GM12878 (cell line): ENCODE results near the gene FNDC8. TPM values are rescaled to one million over a fixed set of nuclear protein-coding genes. Genes with fewer than 3 reads are reported as not detected.

Source experiments
- ATAC-seq: fragments of 200-7000 bp; cut with Tn5 transposase; 3 replicates; pipeline ENCODE4 v1.9.1; 2020; ENCODE audit warnings: mild to moderate bottlenecking, moderate library complexity
- BruUV-seq: library from RNA; stranded (reverse); fragments of 400-500 nt; replicated peaks from 2 replicates; lab custom pipeline; 2021; lab: Mats Ljungman, UMichigan
- CTCF ChIA-PET: fragments of 300-600 bp; sonication (Branson Sonifier 250); formaldehyde crosslinking; extraction: SDS; loops from one replicate; lab custom pipeline; 2021; ENCODE audit warnings: inconsistent platforms; lab: Yijun Ruan, JAX
- POLR2A ChIA-PET: fragments of 350-600 bp; formaldehyde crosslinking; extraction: SDS; loops from one replicate; lab custom pipeline; 2021; ENCODE audit warnings: inconsistent platforms; lab: Charles Lee
- RAD21 ChIA-PET: fragments of 300-600 bp; sonication (Branson Sonifier 250); formaldehyde crosslinking; loops from one replicate; lab custom pipeline; 2023; ENCODE audit warnings: antibody characterized with exemption; ENCODE audit not compliant: unreplicated experiment; lab: Charles Lee
- SMC1A ChIA-PET: fragments of 300-600 bp; sonication (Branson Sonifier 250); formaldehyde crosslinking; loops from one replicate; lab custom pipeline; 2023; ENCODE audit not compliant: unreplicated experiment, uncharacterized antibody; lab: Charles Lee
- DNase-seq: peaks from one replicate; pipeline ENCODE4 v3.0.0-alpha.2; 2011; ENCODE audit warnings: low read depth, low spot score
- FAIRE-seq: peaks from 3 replicates; lab custom pipeline; 2011; peaks lifted over from hg19 to GRCh38; lab: Jason Lieb, UNC
- H2AFZ ChIP-seq: 2 replicates; pipeline ENCODE4 v1.6.0; 2011; ENCODE audit warnings: low read depth, low read length, control low read depth; ENCODE audit not compliant: control insufficient read depth
- H3K27ac ChIP-seq: 2 replicates; pipeline ENCODE4 v1.5.1; 2011; ENCODE audit warnings: control low read depth; ENCODE audit not compliant: control insufficient read depth, insufficient read depth
- H3K27me3 ChIP-seq, 2 experiments: replicated peaks in 1 of 2; 2 replicates each; pipeline versions ENCODE4 v1.6.0 to v1.6.1; 2011; ENCODE audit warnings: low read length in 1 of 2; ENCODE audit not compliant: control insufficient read depth in 2 of 2, insufficient read depth in 2 of 2
- H3K36me3 ChIP-seq, 2 experiments: 2 replicates each; pipeline ENCODE4 v1.5.1; 2011; ENCODE audit warnings: low read length in 1 of 2; ENCODE audit not compliant: control insufficient read depth in 2 of 2, insufficient read depth in 2 of 2
- H3K4me1 ChIP-seq: 2 replicates; pipeline ENCODE4 v1.6.1; 2011; ENCODE audit warnings: mild to moderate bottlenecking, low read length, moderate library complexity, mixed read lengths; ENCODE audit not compliant: control insufficient read depth, insufficient read depth
- H3K4me2 ChIP-seq: 2 replicates; pipeline ENCODE4 v1.6.0; 2011; ENCODE audit warnings: control low read depth; ENCODE audit not compliant: control insufficient read depth, insufficient read depth
- H3K4me3 ChIP-seq: fragments of 200-600 bp; sonication (generic); 2 replicates; pipeline ENCODE4 v1.5.1; 2016
- H3K79me2 ChIP-seq: 2 replicates; pipeline ENCODE4 v1.6.0; 2011; ENCODE audit warnings: low read length; ENCODE audit not compliant: control insufficient read depth, insufficient read depth
- H3K9ac ChIP-seq: 2 replicates; pipeline ENCODE4 v1.8.0; 2011; ENCODE audit warnings: low read length, control low read depth, mixed read lengths; ENCODE audit not compliant: control insufficient read depth, insufficient read depth
- H3K9me3 ChIP-seq: replicated peaks from 3 replicates; pipeline ENCODE4 v1.5.1; 2011; ENCODE audit warnings: mild to moderate bottlenecking, low read length; ENCODE audit not compliant: control insufficient read depth, insufficient read depth
- H4K20me1 ChIP-seq: 2 replicates; pipeline ENCODE4 v1.6.0; 2011; ENCODE audit not compliant: control insufficient read depth, insufficient read depth
- BHLHE40 ChIP-seq, 2 experiments: fragments of 450-650 bp in 1 of 2; IDR thresholded peaks; 2 replicates each; pipeline ENCODE4 v1.6.1; 2011 to 2017; ENCODE audit warnings: low read depth in 2 of 2, borderline replicate concordance in 1 of 2, improper control_type of control experiment in 1 of 2, low read length in 1 of 2, mild to moderate bottlenecking in 1 of 2
- HDAC6 ChIP-seq: fragments of 200-600 bp; sonication (generic); IDR thresholded peaks from one replicate; pipeline ENCODE4 v1.8.0; 2017; ENCODE audit warnings: antibody characterized with exemption; ENCODE audit not compliant: unreplicated experiment
- KAT2A ChIP-seq: conservative IDR thresholded peaks from 2 replicates; pipeline ENCODE4 v1.6.1; 2011; ENCODE audit warnings: low read depth, low read length; ENCODE audit not compliant: control insufficient read depth
- MEF2A ChIP-seq: IDR thresholded peaks from 2 replicates; pipeline ENCODE4 v1.6.1; 2011; ENCODE audit warnings: low read depth, mild to moderate bottlenecking, low read length, moderate library complexity; ENCODE audit not compliant: insufficient read depth
- MYC ChIP-seq: IDR thresholded peaks from 2 replicates; pipeline ENCODE4 v1.6.1; 2011; ENCODE audit warnings: mild to moderate bottlenecking, low read length, moderate library complexity, inconsistent platforms; ENCODE audit not compliant: insufficient read depth, insufficient replicate concordance, insufficient read length, severe bottlenecking
- NFYA ChIP-seq: IDR thresholded peaks from 2 replicates; pipeline ENCODE4 v1.6.1; 2011; ENCODE audit warnings: low read depth, mild to moderate bottlenecking, low read length, improper control_type of control experiment, borderline replicate concordance
- POLR2AphosphoS2 ChIP-seq: IDR thresholded peaks from 2 replicates; pipeline ENCODE4 v1.6.1; 2011; ENCODE audit warnings: low read depth, mild to moderate bottlenecking, low read length, improper control_type of control experiment, moderate library complexity
- SMAD5 ChIP-seq: IDR thresholded peaks from 2 replicates; pipeline ENCODE4 v1.6.1; 2016; ENCODE audit warnings: antibody characterized with exemption, low read depth
- STAT3 ChIP-seq: IDR thresholded peaks from 2 replicates; pipeline ENCODE4 v1.6.1; 2011; ENCODE audit warnings: low read depth, low read length, improper control_type of control experiment
- TARDBP ChIP-seq: IDR thresholded peaks from 2 replicates; pipeline ENCODE4 v1.6.1; 2016; ENCODE audit warnings: borderline replicate concordance
- WRNIP1 ChIP-seq: IDR thresholded peaks from 2 replicates; pipeline ENCODE4 v1.6.1; 2011; ENCODE audit warnings: low read depth, low read length, improper control_type of control experiment, borderline replicate concordance
- YY1 ChIP-seq: IDR thresholded peaks from 2 replicates; pipeline ENCODE4 v1.6.1; 2011; ENCODE audit warnings: low read depth, mild to moderate bottlenecking, low read length
- WGBS: methylation state at CpG from one replicate; pipeline ENCODE4 v1.1.6; 2016; ENCODE audit warnings: low lambda C conversion rate; ENCODE audit not compliant: insufficient replicate concordance, insufficient coverage; ENCODE audit errors: missing lambda C conversion rate; 5-methylcytosine and 5-hydroxymethylcytosine counted together
- in situ Hi-C: fragments of 300-500 bp; cut with MboI; formaldehyde crosslinking; loops from 9 replicates; pipeline ENCODE4 v1.14.3; 2018; ENCODE audit warnings: mixed read lengths
- intact Hi-C: fragments of 100-400 bp; cut with micrococcal nuclease; formaldehyde crosslinking; loops from one replicate; pipeline ENCODE4 v1.14.2; 2022; ENCODE audit not compliant: unreplicated experiment
- polyA plus RNA-seq, 11 experiments: library from polyadenylated mRNA; depleted of rRNA in 4 of 11; unstranded in 6 of 11; stranded (reverse) in 5 of 11; fragments of >200 nt; fragmentation: Nextera tagmentation in 4 of 11; fragmentation: Illumina TruSeq in 1 of 11; extraction: Ambion mirVana in 4 of 11; extraction: Trizol in 1 of 11; gene quantifications; 1 replicate in 1 of 11; 2 replicates in 10 of 11; pipeline versions ENCODE4 v1.2.1 to v1.2.3, GENCODE V29; 2011 to 2016; ENCODE audit warnings: inconsistent platforms in 2 of 11, missing spikeins in 2 of 11, low read depth in 1 of 11
- total RNA-seq, 4 experiments: library from RNA; depleted of rRNA in 3 of 4; stranded (reverse); fragments of >200 nt in 3 of 4; fragmentation: Illumina TruSeq in 1 of 4; extraction: Trizol in 1 of 4; gene quantifications; 2 replicates each; pipeline versions ENCODE4 v1.2.1 to v1.2.3, GENCODE V29; 2013 to 2021
- TF ChIP-seq, protein P1 (sequence below): fragments of 450-650 bp; IDR thresholded peaks from 2 replicates; pipeline ENCODE4 v1.6.1; 2017; ENCODE audit warnings: borderline replicate concordance
- TF ChIP-seq, protein P2 (sequence below): fragments of 450-650 bp; IDR thresholded peaks from 2 replicates; pipeline ENCODE4 v1.6.1; 2017; ENCODE audit warnings: mild to moderate bottlenecking, moderate library complexity
- TF ChIP-seq, protein P3 (sequence below): fragments of 450-650 bp; IDR thresholded peaks from 2 replicates; pipeline ENCODE4 v1.6.1; 2014; ENCODE audit warnings: mild to moderate bottlenecking
- TF ChIP-seq, protein P4 (sequence below): fragments of 450-650 bp; IDR thresholded peaks from 2 replicates; pipeline ENCODE4 v1.6.1; 2016; ENCODE audit warnings: mild to moderate bottlenecking

Gene FNDC8
- total and polyA plus RNA-seq, 10 of the 15 experiments (the other 5 are each of a cell fraction or from before 2014, with no cell fraction given) = 0.06 to 0.15 (median 0.11) TPM; not detected in 7

DNA sequence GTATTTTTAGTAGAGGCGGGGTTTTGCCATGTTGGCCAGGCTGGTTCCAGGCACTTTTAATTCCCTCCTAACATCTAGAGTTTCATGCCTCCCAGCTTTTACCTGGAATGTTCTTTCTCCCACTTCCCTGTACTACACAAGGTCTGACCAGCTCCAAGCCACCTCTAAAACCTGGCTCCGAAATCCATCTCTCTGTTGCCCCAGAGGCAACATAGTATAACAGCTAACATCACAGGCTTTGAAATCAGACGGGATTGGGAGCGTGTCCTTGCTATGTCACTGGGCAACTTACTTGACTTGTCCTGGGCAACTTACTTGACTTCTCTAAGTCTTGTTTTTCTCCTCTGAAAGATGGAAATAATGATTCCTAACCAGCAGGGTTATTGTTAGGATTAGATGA lies 41.3 kb downstream of the FNDC8 start (continued):
- no peak for TF ChIP-seq BHLHE40 (IDR thresholded peaks at IDR 0.05; ENCODE audit: borderline replicate concordance in 1 of 2, low read depth in 2 of 2, low read length in 1 of 2)

DNA sequence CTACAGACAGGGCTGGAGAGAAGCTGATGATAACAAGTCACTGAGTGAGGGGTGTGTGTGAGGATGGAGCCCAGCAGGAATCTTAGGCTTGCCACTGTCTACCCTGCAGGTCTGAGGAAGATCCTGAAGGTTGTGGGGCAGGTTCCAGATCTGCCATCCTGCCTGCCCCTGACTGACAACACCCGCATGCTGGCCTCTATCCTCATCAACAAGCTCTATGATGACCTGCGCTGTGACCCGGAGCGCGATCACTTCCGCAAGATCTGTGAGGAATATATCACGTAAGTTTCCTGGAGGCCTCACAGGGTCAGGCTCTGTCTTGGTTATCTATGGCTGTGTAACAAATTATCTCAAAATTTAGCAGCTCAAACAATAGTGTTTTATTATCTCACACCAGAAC lies 42.5 kb downstream of the FNDC8 start:
- no TSS peak for BruUV-seq
- Histone ChIP-seq H3K36me3 (no peaks in the 10 kb centered on the region), H3K4me2 (no peak overlapping the region), H4K20me1 (no peaks in the 10 kb centered on the region), H3K27me3 (peaks cover 1 to 3% of the 10 kb centered on the region in 2 experiments; a peak in 3 of 4 replicates), H3K9ac (no peak overlapping the region), H3K4me1 (no peaks in the 10 kb centered on the region), H3K4me3 (no peak overlapping the region), H3K79me2 (no peaks in the 10 kb centered on the region), H3K27ac (no peak overlapping the region), H2AFZ (no peak overlapping the region), H3K9me3 (no peaks in the 10 kb centered on the region)
- RAD21 ChIA-PET = no interaction called here
- SMC1A ChIA-PET = no interaction called here
- DNase-seq (no peak), ATAC-seq (no peak), FAIRE-seq (no peak)
- in situ Hi-C loops = loop anchor here (10.0 kb wide), 1 partner anchor 581 kb away; no protein-coding TSS in a partner anchor
- POLR2A ChIA-PET = no interaction called here
- CTCF ChIA-PET = no interaction called here
- intact Hi-C loops = no loop called here
- WGBS = 83% methylated on average over 7 of the region's 7 CpGs
- TF ChIP-seq STAT3 = no peak
- TF ChIP-seq HDAC6 = no peak
- no peak for TF ChIP-seq WRNIP1
- no peak for TF ChIP-seq MEF2A
- TF ChIP-seq, protein P1, sequence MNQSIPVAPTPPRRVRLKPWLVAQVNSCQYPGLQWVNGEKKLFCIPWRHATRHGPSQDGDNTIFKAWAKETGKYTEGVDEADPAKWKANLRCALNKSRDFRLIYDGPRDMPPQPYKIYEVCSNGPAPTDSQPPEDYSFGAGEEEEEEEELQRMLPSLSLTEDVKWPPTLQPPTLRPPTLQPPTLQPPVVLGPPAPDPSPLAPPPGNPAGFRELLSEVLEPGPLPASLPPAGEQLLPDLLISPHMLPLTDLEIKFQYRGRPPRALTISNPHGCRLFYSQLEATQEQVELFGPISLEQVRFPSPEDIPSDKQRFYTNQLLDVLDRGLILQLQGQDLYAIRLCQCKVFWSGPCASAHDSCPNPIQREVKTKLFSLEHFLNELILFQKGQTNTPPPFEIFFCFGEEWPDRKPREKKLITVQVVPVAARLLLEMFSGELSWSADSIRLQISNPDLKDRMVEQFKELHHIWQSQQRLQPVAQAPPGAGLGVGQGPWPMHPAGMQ = no peak
- TF ChIP-seq MYC = no peak
- TF ChIP-seq, protein P2, sequence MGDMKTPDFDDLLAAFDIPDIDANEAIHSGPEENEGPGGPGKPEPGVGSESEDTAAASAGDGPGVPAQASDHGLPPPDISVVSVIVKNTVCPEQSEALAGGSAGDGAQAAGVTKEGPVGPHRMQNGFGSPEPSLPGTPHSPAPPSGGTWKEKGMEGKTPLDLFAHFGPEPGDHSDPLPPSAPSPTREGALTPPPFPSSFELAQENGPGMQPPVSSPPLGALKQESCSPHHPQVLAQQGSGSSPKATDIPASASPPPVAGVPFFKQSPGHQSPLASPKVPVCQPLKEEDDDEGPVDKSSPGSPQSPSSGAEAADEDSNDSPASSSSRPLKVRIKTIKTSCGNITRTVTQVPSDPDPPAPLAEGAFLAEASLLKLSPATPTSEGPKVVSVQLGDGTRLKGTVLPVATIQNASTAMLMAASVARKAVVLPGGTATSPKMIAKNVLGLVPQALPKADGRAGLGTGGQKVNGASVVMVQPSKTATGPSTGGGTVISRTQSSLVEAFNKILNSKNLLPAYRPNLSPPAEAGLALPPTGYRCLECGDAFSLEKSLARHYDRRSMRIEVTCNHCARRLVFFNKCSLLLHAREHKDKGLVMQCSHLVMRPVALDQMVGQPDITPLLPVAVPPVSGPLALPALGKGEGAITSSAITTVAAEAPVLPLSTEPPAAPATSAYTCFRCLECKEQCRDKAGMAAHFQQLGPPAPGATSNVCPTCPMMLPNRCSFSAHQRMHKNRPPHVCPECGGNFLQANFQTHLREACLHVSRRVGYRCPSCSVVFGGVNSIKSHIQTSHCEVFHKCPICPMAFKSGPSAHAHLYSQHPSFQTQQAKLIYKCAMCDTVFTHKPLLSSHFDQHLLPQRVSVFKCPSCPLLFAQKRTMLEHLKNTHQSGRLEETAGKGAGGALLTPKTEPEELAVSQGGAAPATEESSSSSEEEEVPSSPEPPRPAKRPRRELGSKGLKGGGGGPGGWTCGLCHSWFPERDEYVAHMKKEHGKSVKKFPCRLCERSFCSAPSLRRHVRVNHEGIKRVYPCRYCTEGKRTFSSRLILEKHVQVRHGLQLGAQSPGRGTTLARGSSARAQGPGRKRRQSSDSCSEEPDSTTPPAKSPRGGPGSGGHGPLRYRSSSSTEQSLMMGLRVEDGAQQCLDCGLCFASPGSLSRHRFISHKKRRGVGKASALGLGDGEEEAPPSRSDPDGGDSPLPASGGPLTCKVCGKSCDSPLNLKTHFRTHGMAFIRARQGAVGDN = no peak
- TF ChIP-seq TARDBP = no peak
- TF ChIP-seq YY1 = no peak
- no peak for TF ChIP-seq SMAD5
- TF ChIP-seq NFYA = no peak
- TF ChIP-seq KAT2A = no peak
- no peak for TF ChIP-seq POLR2AphosphoS2
- TF ChIP-seq, protein P3, sequence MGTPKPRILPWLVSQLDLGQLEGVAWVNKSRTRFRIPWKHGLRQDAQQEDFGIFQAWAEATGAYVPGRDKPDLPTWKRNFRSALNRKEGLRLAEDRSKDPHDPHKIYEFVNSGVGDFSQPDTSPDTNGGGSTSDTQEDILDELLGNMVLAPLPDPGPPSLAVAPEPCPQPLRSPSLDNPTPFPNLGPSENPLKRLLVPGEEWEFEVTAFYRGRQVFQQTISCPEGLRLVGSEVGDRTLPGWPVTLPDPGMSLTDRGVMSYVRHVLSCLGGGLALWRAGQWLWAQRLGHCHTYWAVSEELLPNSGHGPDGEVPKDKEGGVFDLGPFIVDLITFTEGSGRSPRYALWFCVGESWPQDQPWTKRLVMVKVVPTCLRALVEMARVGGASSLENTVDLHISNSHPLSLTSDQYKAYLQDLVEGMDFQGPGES = no peak
- TF ChIP-seq, protein P4, sequence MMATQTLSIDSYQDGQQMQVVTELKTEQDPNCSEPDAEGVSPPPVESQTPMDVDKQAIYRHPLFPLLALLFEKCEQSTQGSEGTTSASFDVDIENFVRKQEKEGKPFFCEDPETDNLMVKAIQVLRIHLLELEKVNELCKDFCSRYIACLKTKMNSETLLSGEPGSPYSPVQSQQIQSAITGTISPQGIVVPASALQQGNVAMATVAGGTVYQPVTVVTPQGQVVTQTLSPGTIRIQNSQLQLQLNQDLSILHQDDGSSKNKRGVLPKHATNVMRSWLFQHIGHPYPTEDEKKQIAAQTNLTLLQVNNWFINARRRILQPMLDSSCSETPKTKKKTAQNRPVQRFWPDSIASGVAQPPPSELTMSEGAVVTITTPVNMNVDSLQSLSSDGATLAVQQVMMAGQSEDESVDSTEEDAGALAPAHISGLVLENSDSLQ = no peak
